Measurements from ENCODE around the gene SPSB4.

DNA sequence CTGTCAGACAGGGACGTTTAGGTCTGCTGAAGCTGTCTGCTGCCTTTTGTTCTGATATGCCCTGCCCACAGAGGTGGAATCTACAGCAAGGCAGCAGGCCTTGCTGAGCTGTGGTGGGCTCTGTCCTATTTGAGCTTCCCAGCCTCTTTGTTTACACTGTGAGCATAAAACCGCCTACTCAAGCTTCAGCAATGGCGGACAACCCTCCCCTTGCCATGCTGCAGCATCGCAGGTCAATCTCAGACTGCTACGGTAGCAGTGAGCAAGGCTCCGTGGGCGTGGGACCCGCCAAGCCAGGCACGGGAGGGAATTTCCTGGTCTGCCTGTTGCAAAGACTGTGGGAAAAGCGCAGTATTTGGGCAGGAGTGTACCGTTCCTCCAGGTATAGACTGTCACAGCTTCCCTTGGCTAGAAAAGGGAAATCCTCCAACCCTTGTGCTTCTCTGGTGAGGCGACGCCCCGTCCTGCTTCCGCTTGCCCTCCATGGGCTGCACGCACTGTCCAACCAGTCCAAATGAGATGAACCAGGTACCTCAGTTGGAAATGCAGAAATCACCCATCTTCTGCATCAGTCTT is 71.4 kb downstream of the SPSB4 start:
- TF ChIP-seq, protein P1, sequence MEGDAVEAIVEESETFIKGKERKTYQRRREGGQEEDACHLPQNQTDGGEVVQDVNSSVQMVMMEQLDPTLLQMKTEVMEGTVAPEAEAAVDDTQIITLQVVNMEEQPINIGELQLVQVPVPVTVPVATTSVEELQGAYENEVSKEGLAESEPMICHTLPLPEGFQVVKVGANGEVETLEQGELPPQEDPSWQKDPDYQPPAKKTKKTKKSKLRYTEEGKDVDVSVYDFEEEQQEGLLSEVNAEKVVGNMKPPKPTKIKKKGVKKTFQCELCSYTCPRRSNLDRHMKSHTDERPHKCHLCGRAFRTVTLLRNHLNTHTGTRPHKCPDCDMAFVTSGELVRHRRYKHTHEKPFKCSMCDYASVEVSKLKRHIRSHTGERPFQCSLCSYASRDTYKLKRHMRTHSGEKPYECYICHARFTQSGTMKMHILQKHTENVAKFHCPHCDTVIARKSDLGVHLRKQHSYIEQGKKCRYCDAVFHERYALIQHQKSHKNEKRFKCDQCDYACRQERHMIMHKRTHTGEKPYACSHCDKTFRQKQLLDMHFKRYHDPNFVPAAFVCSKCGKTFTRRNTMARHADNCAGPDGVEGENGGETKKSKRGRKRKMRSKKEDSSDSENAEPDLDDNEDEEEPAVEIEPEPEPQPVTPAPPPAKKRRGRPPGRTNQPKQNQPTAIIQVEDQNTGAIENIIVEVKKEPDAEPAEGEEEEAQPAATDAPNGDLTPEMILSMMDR (conservative IDR thresholded peaks at IDR 0.05; ENCODE audit: low read length) = no peak
- no peak for TF ChIP-seq EZH2phosphoT487 (IDR thresholded peaks at IDR 0.05; ENCODE audit: borderline replicate concordance, low read depth, low read length)
